ENCODE measurements around the gene TEX52. TPM values are rescaled to one million over a fixed set of nuclear protein-coding genes. Genes with fewer than 3 reads are reported as not detected.
A peak's percentile ranks its signal among the peaks of the same experiment; 100 is the strongest.

The TEX52 gene
- total RNA-seq, 4 donors from 2014 or later = not detected

DNA sequence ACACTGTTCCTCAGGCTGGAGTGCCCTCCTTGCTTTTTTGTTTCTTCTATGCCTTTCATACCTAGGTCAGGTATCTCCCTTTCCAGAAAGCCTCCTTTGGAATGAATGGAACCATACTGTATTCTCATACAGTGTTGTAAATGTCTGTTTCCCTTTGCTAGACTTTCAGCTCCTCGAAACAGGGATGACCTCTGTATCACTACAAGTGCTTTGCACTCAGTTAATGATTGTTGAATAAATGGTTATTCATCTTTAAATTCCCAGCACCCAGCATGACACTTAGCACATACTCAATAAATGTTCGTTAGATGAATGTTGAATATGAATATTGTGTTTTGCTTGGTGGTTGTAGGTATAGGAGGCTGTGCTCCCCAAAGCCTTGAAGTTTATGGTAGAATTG, 28.0 kb upstream of the TEX52 start:
- Histone ChIP-seq H3K27me3 (no peaks in the 10 kb centered on the region), H3K4me1 (peaks cover 0 to under 1% (median 0%) of the 10 kb centered on the region in 3 donors), H3K36me3 (peaks cover 0 to 15% of the 10 kb centered on the region in 2 donors), H3K9me3 (no peaks in the 10 kb centered on the region), H3K27ac (no peak overlapping the region), H3K4me3 (no peak overlapping the region)
- WGBS, 2 donors (ENCODE audit: low coverage in 1 of 2) = 78 to 86% methylated on average over 2 of the region's 2 CpGs
- no peak for ATAC-seq
- TF ChIP-seq POLR2A (IDR thresholded peaks at IDR 0.05) (no peak), EP300 (IDR thresholded peaks at IDR 0.05) (no peak), POLR2AphosphoS5 (IDR thresholded peaks at IDR 0.05) (no peak), CTCF (IDR thresholded peaks at IDR 0.05) (no peak)

GRCh38 chr12:2879853-2880252, 23.0 kb upstream of the TEX52 start:
- 95 to 97% methylated on average over 3 of the region's 3 CpGs for WGBS, 2 donors (ENCODE audit: low coverage in 1 of 2)
- Histone ChIP-seq H3K4me1 (peaks cover 0 to 27% (median 13%) of the 10 kb centered on the region in 3 donors), H3K9me3 (no peaks in the 10 kb centered on the region), H3K27ac (no peak overlapping the region), H3K27me3 (no peaks in the 10 kb centered on the region), H3K36me3 (no peaks in the 10 kb centered on the region), H3K4me3 (no peak overlapping the region)
- ATAC-seq = no peak
- TF ChIP-seq CTCF (IDR thresholded peaks at IDR 0.05) (no peak), EP300 (IDR thresholded peaks at IDR 0.05) (no peak), POLR2A (IDR thresholded peaks at IDR 0.05) (no peak), POLR2AphosphoS5 (IDR thresholded peaks at IDR 0.05) (no peak)

DNA sequence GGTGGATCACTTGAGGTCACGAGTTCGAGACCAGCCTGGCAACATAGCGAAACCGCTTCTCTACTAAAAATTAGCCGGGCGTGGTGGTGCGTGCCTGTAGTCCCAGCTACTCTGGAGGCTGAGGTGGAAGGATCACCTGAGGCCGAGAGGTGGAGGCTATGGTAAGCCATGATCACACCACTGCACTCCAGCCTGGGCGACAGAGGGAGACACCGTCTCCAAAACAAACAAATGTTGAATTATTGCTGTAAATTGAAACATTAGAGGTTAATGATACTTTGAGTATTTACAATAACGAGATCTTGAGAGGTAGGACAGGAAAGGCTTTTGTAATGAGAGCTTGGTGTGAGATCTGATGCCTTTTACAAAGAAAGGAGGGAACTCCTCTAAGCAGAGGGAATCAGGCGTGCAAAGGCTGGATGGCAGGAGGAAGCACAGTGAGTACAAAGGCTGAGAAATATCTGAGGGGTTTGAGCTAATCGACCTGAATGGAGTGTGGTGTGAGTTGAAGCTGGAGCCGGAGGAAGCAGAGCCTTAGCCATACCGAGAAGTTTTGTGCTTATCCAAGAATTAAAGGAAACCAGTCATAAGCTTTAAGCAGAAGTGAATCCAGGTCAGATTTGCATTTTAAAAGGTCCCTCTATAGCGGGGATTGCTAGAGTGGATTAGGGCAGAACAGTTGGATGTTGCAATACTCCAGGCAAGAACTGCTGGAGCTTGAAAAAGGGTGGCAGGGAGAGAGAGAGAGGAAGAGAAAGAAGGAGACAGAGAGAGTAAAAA, 21.3 kb upstream of the TEX52 start:
- Histone ChIP-seq H3K4me3 (peak overlapping the region; percentile 62 to 92), H3K27me3 (no peaks in the 10 kb centered on the region), H3K4me1 (peaks cover 0 to 27% (median 13%) of the 10 kb centered on the region in 3 donors), H3K36me3 (no peaks in the 10 kb centered on the region), H3K27ac (peak overlapping the region; percentile 53 to 95 (median 94)), H3K9me3 (no peaks in the 10 kb centered on the region)
- TF ChIP-seq POLR2A (IDR thresholded peaks at IDR 0.05) = no peak
- TF ChIP-seq POLR2AphosphoS5 (IDR thresholded peaks at IDR 0.05) = no peak
- TF ChIP-seq CTCF (IDR thresholded peaks at IDR 0.05) = no peak
- TF ChIP-seq EP300 (IDR thresholded peaks at IDR 0.05) = no peak
- WGBS, 2 donors (ENCODE audit: low coverage in 1 of 2) = 9 to 28% methylated on average over 6 to 8 of the region's 16 CpGs
- ATAC-seq = no peak

GRCh38 chr12:2877047-2877952, 20.5 kb upstream of the TEX52 start, which contains the start of the genes FOXM1 and RHNO1:
Gene FOXM1, minus strand, starts transcription at chr12:2877174. Its CDS starts 2,696 bp downstream, at chr12:2874478.
Gene RHNO1, plus strand, starts transcription at chr12:2877223. Its CDS starts 8,144 bp downstream, at chr12:2885367.
- Histone ChIP-seq H3K4me3 (peak within 1 kb of the TSS; percentile 62 to 92), H3K9me3 (no peaks in the 10 kb centered on the region), H3K27me3 (no peaks in the 10 kb centered on the region), H3K27ac (peak within 1 kb of the TSS; percentile 53 to 95 (median 94)), H3K36me3 (no peaks in the 10 kb centered on the region), H3K4me1 (peaks cover 0 to 27% (median 13%) of the 10 kb centered on the region in 3 donors)
- no peak for TF ChIP-seq EP300 (IDR thresholded peaks at IDR 0.05)
- peak in 1 of 2 donors; percentile 44 for TF ChIP-seq POLR2A (IDR thresholded peaks at IDR 0.05)
- peak in 3 of 4 experiments; percentile 26 to 31 (median 31) for TF ChIP-seq CTCF (IDR thresholded peaks at IDR 0.05)
- TF ChIP-seq POLR2AphosphoS5 (IDR thresholded peaks at IDR 0.05) = peak; percentile 69
- WGBS, 2 donors (ENCODE audit: low coverage in 1 of 2) = 1% methylated on average over 13 of the region's 70 CpGs
- peak; percentile 93 for ATAC-seq

Measured in gastroesophageal sphincter (tissue), 4 donors.